PC-9 (cell line): ENCODE data around the gene PLSCR4.

ENCODE experiments used
- CTCF ChIP-seq: fragments of 200-600 bp; sonication (generic); conservative IDR thresholded peaks from 2 replicates; pipeline ENCODE4 v1.6.1; 2017; ENCODE audit warnings: mixed run types, antibody characterized with exemption, mild to moderate bottlenecking, moderate library complexity
- EZH2 ChIP-seq: fragments of 200-600 bp; sonication (generic); IDR thresholded peaks from 2 replicates; pipeline ENCODE4 v1.8.0; 2017; ENCODE audit warnings: antibody characterized with exemption, low read depth

GRCh38 chr3:146152834-146153233, 98.1 kb downstream of the PLSCR4 start:
- TF ChIP-seq CTCF (no peak), EZH2 (no peak)
